Osteoblast (primary cell): ENCODE measurements around the gene BMAL2. TPM values are rescaled to one million over a fixed set of nuclear protein-coding genes. Genes with fewer than 3 reads are reported as not detected.

Experiments
- DNase-seq: peaks from one replicate; pipeline ENCODE4 v3.0.0; 2011; ENCODE audit warnings: low spot score, mixed read lengths; ENCODE audit not compliant: insufficient read length; ENCODE audit errors: missing footprints
- H2AFZ ChIP-seq: 2 replicates; pipeline ENCODE4 v1.6.0; 2011; ENCODE audit warnings: mild to moderate bottlenecking, low read length
- H3K27ac ChIP-seq: 2 replicates; pipeline ENCODE4 v1.5.1; 2011; ENCODE audit warnings: mild to moderate bottlenecking, low read depth, low read length, moderate library complexity
- H3K27me3 ChIP-seq: 2 replicates; pipeline ENCODE4 v1.6.0; 2012; ENCODE audit warnings: mild to moderate bottlenecking, control low read depth, inconsistent platforms, low read length, moderate library complexity; ENCODE audit not compliant: insufficient read depth
- H3K36me3 ChIP-seq: 2 replicates; pipeline ENCODE4 v1.5.1; 2011; ENCODE audit warnings: mild to moderate bottlenecking, low read length, control low read depth, moderate library complexity; ENCODE audit not compliant: insufficient read depth
- H3K4me1 ChIP-seq: 2 replicates; pipeline ENCODE4 v1.5.1; 2011; ENCODE audit warnings: mild to moderate bottlenecking, low read length, control low read depth, moderate library complexity; ENCODE audit not compliant: insufficient read depth
- H3K4me2 ChIP-seq: 2 replicates; pipeline ENCODE4 v1.6.0; 2011; ENCODE audit warnings: mild to moderate bottlenecking, low read length; ENCODE audit not compliant: insufficient read depth
- H3K4me3 ChIP-seq: fragments of 200-600 bp; sonication (generic); 3 replicates; pipeline ENCODE4 v1.5.1; 2012; ENCODE audit warnings: mild to moderate bottlenecking, low read length, inconsistent platforms; ENCODE audit not compliant: insufficient read depth
- H3K79me2 ChIP-seq: 2 replicates; pipeline ENCODE4 v1.6.0; 2012; ENCODE audit warnings: mild to moderate bottlenecking, low read length, control low read depth, inconsistent platforms; ENCODE audit not compliant: insufficient read depth
- H3K9me3 ChIP-seq: 2 replicates; pipeline ENCODE4 v1.5.1; 2011; ENCODE audit warnings: low read depth, low read length, control low read depth
- H4K20me1 ChIP-seq: 2 replicates; pipeline ENCODE4 v1.6.0; 2012; ENCODE audit warnings: mild to moderate bottlenecking, low read length, control low read depth; ENCODE audit not compliant: insufficient read depth
- total RNA-seq: library from RNA; depleted of rRNA; stranded (reverse); fragments of >200 nt; gene quantifications from 2 replicates; pipeline ENCODE4 v1.2.3, GENCODE V29; 2012
- TF ChIP-seq, protein P1 (sequence below): IDR thresholded peaks from 2 replicates; pipeline ENCODE4 v1.5.1; 2011; ENCODE audit warnings: mild to moderate bottlenecking, low read depth, low read length, moderate library complexity; ENCODE audit errors: extremely low read depth

The BMAL2 gene
- total RNA-seq, 1 donor, result 21.7 TPM

DNA sequence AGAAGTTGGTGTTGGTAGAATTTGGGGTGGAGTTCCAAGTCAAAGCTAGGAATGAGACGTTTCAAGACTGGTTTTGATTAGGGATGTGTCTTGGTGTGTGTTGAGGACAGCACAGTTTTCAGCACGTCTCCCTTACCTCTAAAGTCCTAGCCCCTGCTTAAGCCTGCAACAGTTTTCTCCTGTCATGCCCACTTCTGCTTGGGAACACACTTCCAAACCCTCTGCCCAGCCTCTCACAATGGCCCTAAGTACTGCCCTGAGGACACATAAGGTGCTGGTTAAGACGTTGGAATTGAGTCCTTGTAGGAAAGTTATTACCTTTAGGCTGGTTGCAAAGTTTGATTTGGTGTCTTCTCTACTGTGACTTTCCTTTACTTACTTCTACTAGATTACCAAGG, 710 bp upstream of the BMAL2 start:
- peak overlapping the region; percentile 92 for H3K4me2 ChIP-seq
- peak overlapping the region; percentile 77 for H3K27ac ChIP-seq
- H3K27me3 ChIP-seq, result no peaks in the 10 kb centered on the region
- TF ChIP-seq, protein P1, sequence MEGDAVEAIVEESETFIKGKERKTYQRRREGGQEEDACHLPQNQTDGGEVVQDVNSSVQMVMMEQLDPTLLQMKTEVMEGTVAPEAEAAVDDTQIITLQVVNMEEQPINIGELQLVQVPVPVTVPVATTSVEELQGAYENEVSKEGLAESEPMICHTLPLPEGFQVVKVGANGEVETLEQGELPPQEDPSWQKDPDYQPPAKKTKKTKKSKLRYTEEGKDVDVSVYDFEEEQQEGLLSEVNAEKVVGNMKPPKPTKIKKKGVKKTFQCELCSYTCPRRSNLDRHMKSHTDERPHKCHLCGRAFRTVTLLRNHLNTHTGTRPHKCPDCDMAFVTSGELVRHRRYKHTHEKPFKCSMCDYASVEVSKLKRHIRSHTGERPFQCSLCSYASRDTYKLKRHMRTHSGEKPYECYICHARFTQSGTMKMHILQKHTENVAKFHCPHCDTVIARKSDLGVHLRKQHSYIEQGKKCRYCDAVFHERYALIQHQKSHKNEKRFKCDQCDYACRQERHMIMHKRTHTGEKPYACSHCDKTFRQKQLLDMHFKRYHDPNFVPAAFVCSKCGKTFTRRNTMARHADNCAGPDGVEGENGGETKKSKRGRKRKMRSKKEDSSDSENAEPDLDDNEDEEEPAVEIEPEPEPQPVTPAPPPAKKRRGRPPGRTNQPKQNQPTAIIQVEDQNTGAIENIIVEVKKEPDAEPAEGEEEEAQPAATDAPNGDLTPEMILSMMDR, result no peak
- peak; percentile 58 for DNase-seq
- peaks cover 35% of the 10 kb centered on the region for H3K4me1 ChIP-seq
- H3K79me2 ChIP-seq, result peaks cover 47% of the 10 kb centered on the region
- H2AFZ ChIP-seq, result peak overlapping the region; percentile 83
- H3K9me3 ChIP-seq, result no peaks in the 10 kb centered on the region
- H3K4me3 ChIP-seq, result peak overlapping the region; percentile 83
- H4K20me1 ChIP-seq, result no peaks in the 10 kb centered on the region
- H3K36me3 ChIP-seq, result peaks cover 8% of the 10 kb centered on the region

DNA sequence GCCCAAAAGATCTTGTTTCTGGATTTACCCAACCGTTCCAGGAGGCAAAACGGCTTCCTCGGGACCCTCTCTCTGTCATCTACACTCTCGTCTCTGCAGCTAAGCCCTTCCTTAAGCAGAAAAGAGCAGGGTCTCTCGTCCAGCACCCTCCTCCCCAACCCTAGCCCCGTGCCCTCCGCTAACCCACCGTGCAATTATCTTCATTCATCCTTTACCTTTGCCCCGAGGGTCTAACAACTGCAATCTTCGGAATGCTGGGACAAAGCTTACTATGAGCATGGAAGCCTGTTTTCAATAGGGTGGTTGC, 276 bp upstream of the BMAL2 start:
- Histone ChIP-seq H3K79me2 (peaks cover 52% of the 10 kb centered on the region), H4K20me1 (no peaks in the 10 kb centered on the region), H3K36me3 (peaks cover 7% of the 10 kb centered on the region), H3K4me3 (peak overlapping the region; percentile 83), H3K9me3 (no peaks in the 10 kb centered on the region), H3K27me3 (no peaks in the 10 kb centered on the region), H3K4me1 (peaks cover 35% of the 10 kb centered on the region), H3K27ac (peak overlapping the region; percentile 77), H3K4me2 (peak overlapping the region; percentile 92), H2AFZ (peak overlapping the region; percentile 83)
- peak; percentile 31 for DNase-seq
- TF ChIP-seq, protein P1, result no peak

DNA sequence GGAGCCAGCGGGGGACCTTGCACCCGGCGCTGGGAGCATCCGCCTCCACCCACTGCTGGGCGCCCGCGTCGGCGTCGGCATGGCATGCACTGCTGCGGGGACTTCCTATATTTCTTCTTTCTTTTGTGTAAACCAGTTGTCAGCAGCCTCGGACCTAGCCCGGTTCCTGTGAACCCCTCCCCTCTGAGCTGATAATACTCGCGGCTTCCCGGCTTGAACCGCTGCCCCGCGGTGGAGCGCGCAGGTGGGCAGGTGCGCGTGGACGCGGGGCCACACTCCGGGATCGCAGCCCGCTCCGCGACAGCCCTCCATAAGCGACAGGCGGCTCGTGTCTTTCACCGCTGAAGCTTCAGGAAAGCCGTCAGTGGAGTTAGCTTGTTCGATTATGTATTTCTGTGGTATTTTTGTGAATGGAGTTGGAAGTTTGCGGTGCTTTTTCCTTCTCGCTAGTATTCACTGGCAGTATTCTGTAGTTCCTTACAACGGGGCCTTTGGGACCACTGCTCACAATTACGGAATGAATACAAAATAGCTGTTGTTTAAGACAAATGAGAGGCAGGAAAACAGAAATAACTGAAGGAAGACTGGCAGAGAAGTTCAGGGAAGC, 870 bp downstream of the BMAL2 start:
- DNase-seq, result peak; percentile 46
- H3K9me3 ChIP-seq, result no peaks in the 10 kb centered on the region
- no peaks in the 10 kb centered on the region for H3K27me3 ChIP-seq
- TF ChIP-seq, protein P1, result no peak
- H3K4me2 ChIP-seq, result peak overlapping the region; percentile 70
- H4K20me1 ChIP-seq, result no peaks in the 10 kb centered on the region
- peaks cover 35% of the 10 kb centered on the region for H3K4me1 ChIP-seq
- H3K36me3 ChIP-seq, result no peaks in the 10 kb centered on the region
- peaks cover 63% of the 10 kb centered on the region for H3K79me2 ChIP-seq
- peak overlapping the region; percentile 83 for H3K4me3 ChIP-seq
- peak overlapping the region; percentile 22 for H2AFZ ChIP-seq
- H3K27ac ChIP-seq, result peak overlapping the region; percentile 10

DNA sequence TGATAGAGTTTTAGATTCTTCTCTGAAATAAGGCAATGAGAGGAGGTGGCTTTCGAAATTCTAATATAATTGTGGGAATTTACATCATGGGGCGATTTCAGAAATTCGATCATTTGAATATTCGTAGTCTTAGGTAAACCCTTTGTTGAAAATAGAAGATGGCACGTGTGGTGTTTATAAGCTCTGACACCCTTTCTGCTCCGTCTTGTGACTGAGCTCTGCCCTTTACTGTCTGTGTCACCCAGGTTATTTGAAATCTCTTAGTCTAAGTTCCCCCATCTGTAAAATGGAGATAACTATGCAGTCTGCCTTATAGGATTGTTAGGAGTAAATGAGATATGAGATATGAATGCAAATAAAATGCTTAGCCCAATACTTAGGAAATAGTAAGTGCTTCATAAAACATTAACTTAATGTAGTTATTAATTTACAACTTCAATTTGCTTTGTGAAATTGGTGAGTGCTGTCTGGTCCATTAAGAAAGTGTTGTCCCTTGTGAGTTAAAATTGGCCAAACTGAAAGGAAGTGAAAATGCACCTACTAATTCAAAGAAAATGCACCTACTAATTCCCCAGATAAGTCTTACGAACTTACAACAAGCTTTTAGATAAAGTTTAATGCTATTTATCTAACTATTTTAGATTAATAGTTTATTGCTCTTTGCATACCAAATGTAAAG, 1.5 kb downstream of the BMAL2 start:
- Histone ChIP-seq H3K4me1 (peaks cover 35% of the 10 kb centered on the region), H3K4me2 (peak overlapping the region; percentile 70), H3K9me3 (no peaks in the 10 kb centered on the region), H3K79me2 (peaks cover 70% of the 10 kb centered on the region), H4K20me1 (no peaks in the 10 kb centered on the region), H3K4me3 (peak overlapping the region; percentile 83), H3K36me3 (no peaks in the 10 kb centered on the region), H3K27ac (peak overlapping the region; percentile 10), H2AFZ (peak overlapping the region; percentile 22), H3K27me3 (no peaks in the 10 kb centered on the region)
- peak; percentile 45 for DNase-seq
- TF ChIP-seq, protein P1, result no peak
